Small intestine (tissue), 7 donors: ENCODE measurements around the gene DOK4. TPM values are rescaled to one million over a fixed set of nuclear protein-coding genes. Genes with fewer than 3 reads are reported as not detected.

ENCODE experiments used
- DNase-seq, 2 donors: peaks; one replicate each; pipeline versions ENCODE4 v3.0.0 to v3.0.0-alpha.2; 2013
- FAIRE-seq: peaks from 2 replicates; lab custom pipeline; 2012; peaks lifted over from hg19 to GRCh38; lab: Jason Lieb, UNC
- H3K27ac ChIP-seq, 3 donors: one replicate each; pipeline ENCODE4 v1.5.1; 2013; ENCODE audit warnings: low read length in 2 of 3, mild to moderate bottlenecking in 2 of 3, control low read depth in 1 of 3, inconsistent platforms in 1 of 3, low read depth in 1 of 3, moderate library complexity in 1 of 3
- H3K27me3 ChIP-seq, 3 donors: one replicate each; pipeline ENCODE4 v1.6.1; 2013; ENCODE audit warnings: low read length in 3 of 3, inconsistent platforms in 1 of 3; ENCODE audit not compliant: control insufficient read depth in 3 of 3, insufficient read depth in 3 of 3
- H3K36me3 ChIP-seq, 3 donors: one replicate each; pipeline ENCODE4 v1.6.1; 2013; ENCODE audit warnings: low read length in 3 of 3, inconsistent platforms in 1 of 3, low read depth in 1 of 3, mild to moderate bottlenecking in 1 of 3, moderate library complexity in 1 of 3; ENCODE audit not compliant: control insufficient read depth in 3 of 3, insufficient read depth in 2 of 3
- H3K4me1 ChIP-seq, 3 donors: one replicate each; pipeline ENCODE4 v1.6.1; 2013; ENCODE audit warnings: low read length in 2 of 3, inconsistent platforms in 1 of 3, low read depth in 1 of 3, mild to moderate bottlenecking in 1 of 3, moderate library complexity in 1 of 3; ENCODE audit not compliant: control insufficient read depth in 3 of 3, insufficient read depth in 2 of 3
- H3K4me3 ChIP-seq, 3 donors: one replicate each; pipeline ENCODE4 v1.5.1; 2013; ENCODE audit warnings: low read length in 3 of 3, control low read depth in 1 of 3, inconsistent platforms in 1 of 3, low read depth in 1 of 3, mild to moderate bottlenecking in 1 of 3, moderate library complexity in 1 of 3
- H3K9me3 ChIP-seq, 2 donors: one replicate each; pipeline ENCODE4 v1.6.1; 2013; ENCODE audit warnings: low read depth in 1 of 2, low read length in 1 of 2; ENCODE audit not compliant: control insufficient read depth in 2 of 2, insufficient read depth in 1 of 2
- whole genome bisulfite sequencing, 3 donors: extraction: QIAGEN DNeasy Blood & Tissue Kit; methylation state at CpG; one replicate each; pipeline ENCODE4 v1.1.7; 2013; 5-methylcytosine and 5-hydroxymethylcytosine counted together
- polyA plus RNA-seq, 4 donors: library from polyadenylated mRNA; stranded (reverse) in 3 of 4; unstranded in 1 of 4; fragments of 200-250 nt in 3 of 4; fragments of 120-200 nt in 1 of 4; gene quantifications; one replicate each; pipeline versions ENCODE4 v1.2.1 to v1.2.3, GENCODE V29; 2013
- donor health status: healthy with polysubstance abuse.
- donor health status: control.
- donor health status: control.
- donor health status: Bipolar disorder and iron deficiency.
- donor health status: healthy.

Gene DOK4
- polyA plus RNA-seq, 4 donors = 53.0 to 144 (median 123) TPM

DNA sequence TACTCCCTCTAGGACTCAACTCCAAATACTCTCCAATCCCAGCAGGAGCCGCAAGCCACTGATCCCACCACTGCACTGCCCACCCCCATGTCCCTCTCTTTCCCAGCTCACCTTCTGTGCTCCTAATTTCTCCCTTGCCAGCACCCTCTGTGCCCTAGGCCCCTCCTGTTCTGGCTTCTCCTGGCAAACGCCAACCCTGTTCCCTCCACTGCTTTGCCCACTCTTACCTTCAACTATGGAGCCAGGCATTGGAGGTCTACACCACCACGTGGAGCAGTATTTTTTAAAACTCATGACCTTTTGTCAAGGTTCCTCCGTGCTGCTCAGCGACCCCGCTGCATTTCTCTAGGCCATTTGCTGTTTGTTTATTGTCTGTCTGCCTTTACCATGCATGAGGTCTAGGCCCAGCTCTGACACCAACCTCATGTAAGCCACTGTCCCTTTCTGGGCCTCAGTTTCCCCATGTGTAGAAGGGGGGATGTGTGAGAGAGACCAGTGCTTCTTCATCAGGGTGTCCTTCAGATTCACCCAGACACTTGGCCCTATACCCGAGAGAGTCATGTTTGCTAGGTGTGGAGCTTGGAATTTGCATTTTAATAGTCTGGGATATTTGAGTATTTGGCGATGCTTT lies 45.5 kb upstream of the DOK4 start:
- H3K4me3 ChIP-seq = no peak overlapping the region
- DNase-seq = no peak
- H3K9me3 ChIP-seq = no peaks in the 10 kb centered on the region
- H3K27ac ChIP-seq = no peak overlapping the region
- peaks cover 2 to 30% (median 7%) of the 10 kb centered on the region in 3 donors for H3K4me1 ChIP-seq
- 82 to 84% (median 83%) methylated on average over 8 of the region's 8 CpGs for WGBS, 3 donors
- FAIRE-seq = no peak
- peaks cover 0 to 37% (median 0%) of the 10 kb centered on the region in 3 donors for H3K36me3 ChIP-seq
- H3K27me3 ChIP-seq = peaks cover 0 to 2% (median 0%) of the 10 kb centered on the region in 3 donors

DNA sequence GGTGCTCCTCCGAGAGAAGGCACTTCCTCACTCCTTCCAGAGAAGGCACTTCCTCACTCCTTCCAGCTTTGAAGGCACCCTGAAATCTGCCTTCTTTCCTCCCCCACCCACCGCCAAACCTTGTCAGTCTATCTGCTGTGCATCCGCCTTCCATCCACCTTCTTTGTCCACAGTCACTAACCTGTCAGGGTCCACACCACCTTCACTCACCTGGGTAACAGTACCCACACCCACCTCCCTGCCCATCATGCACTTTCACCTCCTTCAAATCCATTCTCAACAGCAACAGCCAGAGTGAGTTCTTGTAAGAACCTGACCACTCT lies 44.9 kb upstream of the DOK4 start:
- WGBS, 3 donors = 51 to 75% (median 60%) methylated on average over 3 of the region's 3 CpGs
- H3K27ac ChIP-seq = no peak overlapping the region
- no peak for DNase-seq

DNA sequence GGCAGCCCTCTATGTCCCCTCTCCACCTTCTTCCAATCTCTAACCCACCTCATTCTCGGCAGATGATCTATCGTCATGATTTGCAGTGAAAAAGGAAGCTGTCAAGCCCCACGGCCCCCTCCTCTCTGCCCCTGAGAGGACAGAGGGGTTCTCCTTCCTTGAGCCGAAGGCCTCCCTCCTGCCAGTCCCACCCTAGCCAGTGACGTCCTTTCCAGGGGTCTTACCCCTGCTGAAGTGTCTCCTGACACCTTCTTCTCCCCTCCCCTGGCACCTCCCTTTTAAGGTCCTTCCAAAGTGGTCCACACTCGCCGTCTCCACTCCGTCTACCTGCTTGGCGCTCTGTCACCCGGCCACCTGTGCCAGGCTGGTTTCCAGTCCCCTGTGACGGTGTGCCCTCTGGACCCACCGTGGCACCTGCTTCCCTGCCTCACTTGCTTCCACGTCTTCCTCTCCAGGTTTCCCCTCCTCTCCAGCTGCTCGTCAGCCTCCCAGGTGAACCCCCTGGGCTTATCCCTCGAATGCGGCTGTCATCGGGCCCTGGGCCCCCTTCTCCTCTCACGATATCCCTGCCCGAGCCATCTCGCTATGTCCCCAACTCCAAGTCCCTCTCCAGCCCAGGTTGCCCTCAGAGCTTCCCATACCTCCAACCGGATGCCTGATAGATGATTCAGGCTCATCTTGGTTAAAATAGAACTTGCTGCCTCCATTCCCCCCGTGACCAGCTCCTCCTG lies 44.4 kb upstream of the DOK4 start:
- H3K27me3 ChIP-seq = no peaks in the 10 kb centered on the region
- DNase-seq (peak in 1 of 2 donors; percentile 56), FAIRE-seq (no peak)
- H3K4me1 ChIP-seq = peaks cover 2 to 31% (median 7%) of the 10 kb centered on the region in 3 donors
- 22 to 65% (median 47%) methylated on average over 22 of the region's 22 CpGs for WGBS, 3 donors
- H3K36me3 ChIP-seq = peaks cover 0 to 41% (median 0%) of the 10 kb centered on the region in 3 donors
- H3K27ac ChIP-seq = peak overlapping the region in 2 of 3 donors; percentile 32 to 47
- H3K4me3 ChIP-seq = no peak overlapping the region
- H3K9me3 ChIP-seq = no peaks in the 10 kb centered on the region

More for the DNA sequence above, 44.9 kb upstream of the DOK4 start:
- Histone ChIP-seq H3K4me3 (no peak overlapping the region), H3K9me3 (no peaks in the 10 kb centered on the region), H3K4me1 (peaks cover 2 to 31% (median 7%) of the 10 kb centered on the region in 3 donors), H3K36me3 (peaks cover 0 to 41% (median 0%) of the 10 kb centered on the region in 3 donors), H3K27me3 (no peaks in the 10 kb centered on the region)
- no peak for FAIRE-seq

DNA sequence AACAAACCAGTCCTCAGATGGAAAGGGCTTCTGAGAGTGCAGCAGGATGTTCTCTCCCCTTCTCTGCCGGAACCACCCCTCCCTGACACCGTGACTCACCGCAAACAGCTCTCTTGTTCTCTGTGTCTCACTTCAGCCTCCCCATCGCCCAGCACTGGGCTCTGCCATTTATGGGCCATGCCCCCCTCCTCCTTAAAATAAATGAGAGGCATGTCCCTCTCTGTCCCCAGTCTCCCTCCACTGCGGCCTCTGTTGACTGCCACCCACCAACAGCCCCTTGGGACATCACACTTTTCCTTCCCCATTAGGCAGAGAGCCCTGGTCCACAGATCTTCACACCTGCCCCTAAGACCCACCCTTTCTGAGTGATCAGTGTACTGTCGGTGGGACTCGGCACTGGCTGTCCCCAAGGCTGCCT lies 43.8 kb upstream of the DOK4 start:
- Histone ChIP-seq H3K27me3 (no peaks in the 10 kb centered on the region), H3K4me3 (peak overlapping the region in 1 of 3 donors; percentile 59), H3K27ac (peak overlapping the region in 2 of 3 donors; percentile 32 to 47), H3K9me3 (no peaks in the 10 kb centered on the region), H3K36me3 (peaks cover 0 to 41% (median 0%) of the 10 kb centered on the region in 3 donors), H3K4me1 (peaks cover 2 to 28% (median 7%) of the 10 kb centered on the region in 3 donors)
- WGBS, 3 donors = 11 to 26% (median 11%) methylated on average over 7 of the region's 7 CpGs
- FAIRE-seq = no peak
- DNase-seq = peak; percentile 49 to 66

DNA sequence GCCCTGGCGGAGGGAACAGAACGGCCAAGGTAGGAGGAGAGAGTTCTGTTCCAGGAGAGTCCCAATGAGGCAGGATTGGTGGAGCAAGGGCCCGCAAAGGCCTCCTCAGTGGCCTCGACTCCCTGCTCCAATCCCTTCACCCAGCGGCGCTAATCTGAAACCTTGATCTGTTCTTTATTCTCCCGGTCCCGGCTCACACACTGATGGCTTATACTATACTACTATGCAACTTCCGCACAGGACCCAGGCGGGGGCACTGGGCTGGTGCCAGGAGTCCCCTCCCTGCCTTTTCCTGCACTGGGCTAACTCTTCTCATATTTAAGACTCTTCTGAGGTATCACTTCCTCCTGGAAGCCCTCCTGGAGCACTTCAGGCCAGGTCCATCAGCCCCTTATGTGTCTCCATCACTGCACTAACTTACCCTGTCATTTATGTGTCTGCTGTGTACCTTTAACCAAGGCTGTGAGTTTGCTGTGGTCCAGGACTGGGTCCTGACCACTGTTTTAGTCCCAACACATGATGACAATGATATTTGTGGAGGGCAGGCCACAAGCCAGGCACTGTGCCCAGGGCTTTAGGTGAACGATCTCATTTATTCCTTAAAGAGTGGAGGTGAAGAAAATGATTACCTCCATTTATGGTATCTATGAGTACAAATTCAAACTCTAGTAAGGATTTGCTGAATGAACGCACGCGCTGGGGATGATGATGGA lies 43.3 kb upstream of the DOK4 start:
- 22 to 54% (median 28%) methylated on average over 13 to 14 of the region's 14 CpGs for WGBS, 3 donors
- DNase-seq = peak in 1 of 2 donors; percentile 45
- peak overlapping the region in 1 of 3 donors; percentile 47 for H3K27ac ChIP-seq

DNA sequence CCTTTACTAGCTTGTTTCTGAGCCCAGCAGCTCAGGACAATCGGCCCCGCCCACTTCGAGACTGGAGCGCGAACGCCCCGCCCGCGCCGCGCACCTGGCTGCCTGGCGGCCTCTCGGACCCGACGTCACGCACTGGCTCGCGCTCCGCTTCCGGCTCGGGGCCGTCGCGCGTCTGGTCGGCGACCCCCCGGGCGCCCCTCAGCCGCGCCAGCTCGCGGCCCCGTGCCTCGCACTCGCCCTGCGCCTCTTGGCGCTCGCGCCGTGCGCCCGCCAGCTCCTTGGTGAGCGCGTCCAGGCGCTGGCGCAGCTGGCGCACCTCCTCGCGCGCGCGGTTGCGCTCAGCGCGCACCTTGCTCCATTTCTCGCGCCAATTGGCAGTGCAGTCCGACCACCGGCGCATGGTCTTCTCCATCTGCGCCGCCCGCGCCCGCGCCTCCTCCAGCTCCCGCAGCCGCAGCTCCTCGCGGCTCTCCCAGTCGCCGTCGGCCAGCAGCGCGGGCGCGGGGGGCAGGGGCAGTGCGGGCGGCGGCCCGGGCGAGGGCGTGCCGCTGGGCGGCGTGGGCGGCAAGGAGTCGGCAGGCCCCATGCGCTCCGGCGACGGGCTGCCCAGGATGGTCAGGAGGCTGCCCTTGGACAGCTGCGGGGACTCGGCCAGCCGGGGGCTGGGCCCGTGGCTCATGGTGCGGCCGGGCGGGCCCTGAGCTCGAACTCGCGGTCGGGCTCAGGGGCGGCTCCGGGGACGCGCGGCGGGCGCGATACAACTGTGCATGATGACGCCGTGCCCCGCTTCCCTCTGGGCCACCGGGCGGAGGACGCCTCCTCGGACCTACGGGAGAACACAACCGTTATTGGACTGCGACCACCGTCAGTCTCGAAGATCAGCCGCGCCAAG lies 42.5 kb upstream of the DOK4 start:
- Histone ChIP-seq H3K27me3 (no peaks in the 10 kb centered on the region), H3K4me3 (peak overlapping the region in 2 of 3 donors; percentile 27 to 59), H3K36me3 (peaks cover 0 to 40% (median 0%) of the 10 kb centered on the region in 3 donors), H3K27ac (peak overlapping the region in 2 of 3 donors; percentile 42 to 58), H3K9me3 (no peaks in the 10 kb centered on the region), H3K4me1 (peaks cover 2 to 26% (median 7%) of the 10 kb centered on the region in 3 donors)
- FAIRE-seq (no peak), DNase-seq (peak; percentile 89 to 93)
- 18 to 61% (median 31%) methylated on average over 89 to 126 of the region's 126 CpGs for WGBS, 3 donors

More for the DNA sequence above, 43.3 kb upstream of the DOK4 start:
- Histone ChIP-seq H3K27me3 (no peaks in the 10 kb centered on the region), H3K4me3 (peak overlapping the region in 2 of 3 donors; percentile 4 to 59), H3K4me1 (peaks cover 2 to 26% (median 7%) of the 10 kb centered on the region in 3 donors), H3K36me3 (peaks cover 0 to 41% (median 0%) of the 10 kb centered on the region in 3 donors), H3K9me3 (no peaks in the 10 kb centered on the region)
- no peak for FAIRE-seq

DNA sequence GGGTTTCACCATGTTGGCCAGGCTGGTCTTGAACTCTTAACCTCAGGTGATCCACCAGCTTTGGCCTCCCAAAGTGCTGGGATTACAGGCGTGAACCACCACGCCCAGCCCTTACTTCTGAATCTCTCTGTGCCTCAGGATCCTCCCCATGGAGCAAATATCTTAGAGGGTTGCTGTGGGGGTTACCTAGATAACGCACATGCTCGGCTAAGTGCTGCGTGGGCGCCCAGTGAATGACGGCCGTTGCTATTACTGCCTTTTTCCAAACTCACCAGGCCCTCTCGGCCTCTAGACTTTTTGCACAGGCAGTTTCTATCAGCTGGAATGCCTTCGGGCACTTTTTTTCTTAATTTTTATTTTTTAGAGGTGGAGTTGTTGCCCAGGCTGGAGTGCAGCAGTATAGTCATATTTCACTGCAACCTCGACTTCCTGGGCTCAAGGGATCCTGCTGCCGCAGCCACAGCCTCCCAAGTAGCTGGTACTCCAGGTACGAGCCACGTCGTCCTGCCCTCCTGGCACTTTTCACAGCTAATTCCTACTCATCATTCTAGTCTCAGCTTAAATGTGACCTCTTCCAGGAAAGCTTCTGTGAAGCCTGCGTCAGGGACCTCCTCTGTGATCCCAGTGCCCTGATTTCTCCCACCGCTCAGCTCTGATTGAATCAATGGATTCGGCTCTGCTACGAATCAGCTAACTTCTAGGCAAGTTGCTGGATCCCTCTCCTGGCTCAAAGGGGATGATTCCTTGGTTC lies 41.5 kb upstream of the DOK4 start:
- H3K27me3 ChIP-seq = no peaks in the 10 kb centered on the region
- FAIRE-seq (no peak), DNase-seq (no peak)
- H3K9me3 ChIP-seq = no peaks in the 10 kb centered on the region
- peak overlapping the region in 2 of 3 donors; percentile 22 to 53 for H3K27ac ChIP-seq
- peak overlapping the region in 1 of 3 donors; percentile 3 for H3K4me3 ChIP-seq
- peaks cover 0 to 38% (median 0%) of the 10 kb centered on the region in 3 donors for H3K36me3 ChIP-seq
- WGBS, 3 donors = 67 to 85% (median 70%) methylated on average over 19 of the region's 19 CpGs
- H3K4me1 ChIP-seq = peaks cover 2 to 24% (median 7%) of the 10 kb centered on the region in 3 donors
